ENCODE measurements around the gene LIX1L. TPM values are rescaled to one million over a fixed set of nuclear protein-coding genes. Genes with fewer than 3 reads are reported as not detected.

LIX1L gene
- total RNA-seq, 2 donors from 2014 or later = 25.7 to 32.3 TPM

DNA sequence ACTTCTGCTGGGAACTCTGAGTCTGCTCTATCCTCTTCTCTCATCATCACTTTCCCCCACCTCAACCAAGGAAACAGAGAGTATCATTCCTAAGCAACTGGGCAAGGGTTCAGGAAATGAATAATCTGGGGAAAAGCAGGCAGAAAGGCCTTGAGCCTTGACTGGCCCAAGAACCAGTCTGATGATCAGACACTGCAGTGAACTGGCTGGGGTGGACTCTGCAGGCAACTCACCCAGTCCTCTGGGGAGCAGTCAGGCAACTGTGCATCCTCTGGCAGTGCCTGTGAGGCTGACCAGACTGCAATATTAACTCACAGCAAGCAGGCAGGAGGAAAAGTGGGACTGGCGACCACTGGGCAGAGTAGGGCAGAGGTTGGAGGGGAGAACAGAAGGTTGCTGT is 73.1 kb downstream of the LIX1L start:
- DNase-seq = no peak
- intact Hi-C loops (cut with DNase I) = no loop called here
- no peak for ATAC-seq

Other genes with a start within 250 kb of the LIX1L start
- gene CD160, start 238.5 kb downstream of the LIX1L start, total RNA-seq = under 1 TPM in 1 of 2 donors, not detected in 1; 0.21 TPM
- 10 to 100 TPM; 27.7 to 34.4 TPM for gene RNF115, start 133.9 kb downstream of the LIX1L start, total RNA-seq
- gene POLR3C, start 133.8 kb downstream of the LIX1L start, total RNA-seq = 10 to 100 TPM; 13.3 to 17.0 TPM
- 1 to 10 TPM; 3.6 to 3.7 TPM for gene NUDT17, start 112.4 kb downstream of the LIX1L start, total RNA-seq
- 10 to 100 TPM; 15.0 to 17.1 TPM for gene PIAS3, start 98.9 kb downstream of the LIX1L start, total RNA-seq
- gene ANKRD35, start 72.2 kb downstream of the LIX1L start, total RNA-seq = 1 to 10 TPM; 1.5 to 2.0 TPM
- 10 to 100 TPM in 1 of 2 donors, 1 to 10 TPM in 1; 2.2 to 13.4 TPM for gene ITGA10, start 48.0 kb downstream of the LIX1L start, total RNA-seq
- gene PEX11B, start 39.3 kb downstream of the LIX1L start, total RNA-seq = 10 to 100 TPM; 19.0 to 20.3 TPM
- gene RBM8A, start 30.5 kb downstream of the LIX1L start, total RNA-seq = 10 to 100 TPM; 67.0 to 99.2 TPM
- gene ANKRD34A, start 6.6 kb upstream of the LIX1L start, total RNA-seq = 1 to 10 TPM in 1 of 2 donors, under 1 TPM in 1; 0.94 to 1.8 TPM
- gene POLR3GL, start 6.7 kb upstream of the LIX1L start, total RNA-seq = 10 to 100 TPM; 38.4 to 45.8 TPM
- 100 to 1,000 TPM; 602 to 909 TPM for gene TXNIP, start 38.6 kb upstream of the LIX1L start, total RNA-seq
- gene HJV, start 63.7 kb upstream of the LIX1L start, total RNA-seq = 10 to 100 TPM; 64.5 to 96.1 TPM
- 1 to 10 TPM; 1.2 to 1.6 TPM for gene NBPF10, start 186.8 kb upstream of the LIX1L start, total RNA-seq